ENCODE data around the gene GDA. TPM values are rescaled to one million over a fixed set of nuclear protein-coding genes. Genes with fewer than 3 reads are reported as not detected.
"Not testable (repeated sequence)": the region's sequence is repeated elsewhere in the genome, so short reads cannot be mapped to it uniquely, and the experiment has no call there.

Gene GDA
- total RNA-seq, 1 donor from 2014 or later, result 1.2 TPM

GRCh38 chr9:72254901-72255545 lies 105.8 kb downstream of the GDA start:
- TF ChIP-seq CTCF (conservative IDR thresholded peaks at IDR 0.05; ENCODE audit: low read depth, low read length), result no peak
- H3K4me3 ChIP-seq (ENCODE audit: low read depth, low read length), result no peak overlapping the region
- DNase-seq (ENCODE audit: low read depth), result no peak

GRCh38 chr9:72255569-72255968 lies 106.3 kb downstream of the GDA start:
- no peak for DNase-seq (ENCODE audit: low read depth)
- no peak for TF ChIP-seq CTCF (conservative IDR thresholded peaks at IDR 0.05; ENCODE audit: low read depth, low read length)
- H3K4me3 ChIP-seq (ENCODE audit: low read depth, low read length), result no peak overlapping the region

GRCh38 chr9:72256931-72257330 lies 107.7 kb downstream of the GDA start:
- no peak for TF ChIP-seq CTCF (conservative IDR thresholded peaks at IDR 0.05; ENCODE audit: low read depth, low read length)
- DNase-seq (ENCODE audit: low read depth), result no peak
- no peak overlapping the region for H3K4me3 ChIP-seq (ENCODE audit: low read depth, low read length)

GRCh38 chr9:72257814-72258213 lies 108.6 kb downstream of the GDA start:
- H3K4me3 ChIP-seq (ENCODE audit: low read depth, low read length), result no peak overlapping the region
- DNase-seq (ENCODE audit: low read depth), result peak; percentile 18
- no peak for TF ChIP-seq CTCF (conservative IDR thresholded peaks at IDR 0.05; ENCODE audit: low read depth, low read length)

- H3K4me3 ChIP-seq (ENCODE audit: low read depth, low read length), result no peak overlapping the region
- no peak for TF ChIP-seq CTCF (conservative IDR thresholded peaks at IDR 0.05; ENCODE audit: low read depth, low read length)
- no peak for DNase-seq (ENCODE audit: low read depth)
Observed at GRCh38 chr9:72262063-72262462, 112.8 kb downstream of the GDA start.

GRCh38 chr9:72263572-72263971 lies 114.3 kb downstream of the GDA start:
- TF ChIP-seq CTCF (conservative IDR thresholded peaks at IDR 0.05; ENCODE audit: low read depth, low read length), result no peak
- no peak overlapping the region for H3K4me3 ChIP-seq (ENCODE audit: low read depth, low read length)
- DNase-seq (ENCODE audit: low read depth), result no peak

GRCh38 chr9:72268961-72269360 lies 119.7 kb downstream of the GDA start:
- no peak for DNase-seq (ENCODE audit: low read depth)
- no peak overlapping the region for H3K4me3 ChIP-seq (ENCODE audit: low read depth, low read length)
- no peak for TF ChIP-seq CTCF (conservative IDR thresholded peaks at IDR 0.05; ENCODE audit: low read depth, low read length)

- not testable (repeated sequence) for DNase-seq (ENCODE audit: low read depth); H3K4me3 ChIP-seq (ENCODE audit: low read depth, low read length)
Observed at GRCh38 chr9:72270359-72270758, 121.1 kb downstream of the GDA start.
